Loucy (cell line): ENCODE data around the gene TEX2.

ENCODE experiments used
- EZH2phosphoT487 ChIP-seq: fragments of 200-600 bp; IDR thresholded peaks from 2 replicates; pipeline ENCODE4 v1.6.1; 2018; ENCODE audit warnings: antibody characterized with exemption, mild to moderate bottlenecking, moderate library complexity, borderline replicate concordance
- TF ChIP-seq, protein P1 (sequence below): fragments of 200-600 bp; sonication (generic); conservative IDR thresholded peaks from 2 replicates; pipeline ENCODE4 v1.5.1; 2014; ENCODE audit warnings: mild to moderate bottlenecking, antibody characterized with exemption, low read length

GRCh38 chr17:64296246-64296645 is 33.2 kb upstream of the TEX2 start:
- TF ChIP-seq, protein P1, sequence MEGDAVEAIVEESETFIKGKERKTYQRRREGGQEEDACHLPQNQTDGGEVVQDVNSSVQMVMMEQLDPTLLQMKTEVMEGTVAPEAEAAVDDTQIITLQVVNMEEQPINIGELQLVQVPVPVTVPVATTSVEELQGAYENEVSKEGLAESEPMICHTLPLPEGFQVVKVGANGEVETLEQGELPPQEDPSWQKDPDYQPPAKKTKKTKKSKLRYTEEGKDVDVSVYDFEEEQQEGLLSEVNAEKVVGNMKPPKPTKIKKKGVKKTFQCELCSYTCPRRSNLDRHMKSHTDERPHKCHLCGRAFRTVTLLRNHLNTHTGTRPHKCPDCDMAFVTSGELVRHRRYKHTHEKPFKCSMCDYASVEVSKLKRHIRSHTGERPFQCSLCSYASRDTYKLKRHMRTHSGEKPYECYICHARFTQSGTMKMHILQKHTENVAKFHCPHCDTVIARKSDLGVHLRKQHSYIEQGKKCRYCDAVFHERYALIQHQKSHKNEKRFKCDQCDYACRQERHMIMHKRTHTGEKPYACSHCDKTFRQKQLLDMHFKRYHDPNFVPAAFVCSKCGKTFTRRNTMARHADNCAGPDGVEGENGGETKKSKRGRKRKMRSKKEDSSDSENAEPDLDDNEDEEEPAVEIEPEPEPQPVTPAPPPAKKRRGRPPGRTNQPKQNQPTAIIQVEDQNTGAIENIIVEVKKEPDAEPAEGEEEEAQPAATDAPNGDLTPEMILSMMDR = no peak
- TF ChIP-seq EZH2phosphoT487 = no peak
